ENCODE data around the gene ADAR.

Gene ADAR

GRCh38 chr1:154584267-154584994, 23.6 kb downstream of the ADAR start:
- no peak for DNase-seq (ENCODE audit: low read depth in 3 of 3, low spot score in 1 of 3)

GRCh38 chr1:154583773-154584172, 24.2 kb downstream of the ADAR start:
- DNase-seq (ENCODE audit: low read depth in 3 of 3, low spot score in 1 of 3) = no peak

GRCh38 chr1:154582885-154583284, 25.1 kb downstream of the ADAR start:
- no peak for DNase-seq (ENCODE audit: low read depth in 3 of 3, low spot score in 1 of 3)

- DNase-seq (ENCODE audit: low read depth in 3 of 3, low spot score in 1 of 3) = no peak
Measured at GRCh38 chr1:154581766-154582165, 26.2 kb downstream of the ADAR start.

GRCh38 chr1:154579374-154579773, 28.6 kb downstream of the ADAR start:
- no peak for DNase-seq (ENCODE audit: low read depth in 3 of 3, low spot score in 1 of 3)

GRCh38 chr1:154578058-154578418, 29.9 kb downstream of the ADAR start:
- DNase-seq (ENCODE audit: low read depth in 3 of 3, low spot score in 1 of 3) = no peak

GRCh38 chr1:154577346-154578057, 30.5 kb downstream of the ADAR start:
- no peak for DNase-seq (ENCODE audit: low read depth in 3 of 3, low spot score in 1 of 3)

GRCh38 chr1:154575951-154576566, 31.9 kb downstream of the ADAR start:
- no peak for DNase-seq (ENCODE audit: low read depth in 3 of 3, low spot score in 1 of 3)

- no peak for DNase-seq (ENCODE audit: low read depth in 3 of 3, low spot score in 1 of 3)
Measured at GRCh38 chr1:154575147-154575927, 32.6 kb downstream of the ADAR start.

- DNase-seq (ENCODE audit: low read depth in 3 of 3, low spot score in 1 of 3) = no peak
Measured at GRCh38 chr1:154574716-154575115, 33.3 kb downstream of the ADAR start.

- no peak for DNase-seq (ENCODE audit: low read depth in 3 of 3, low spot score in 1 of 3)
Measured at GRCh38 chr1:154573168-154573510, 34.8 kb downstream of the ADAR start.

- DNase-seq (ENCODE audit: low read depth in 3 of 3, low spot score in 1 of 3) = no peak
Measured at GRCh38 chr1:154572468-154573167, 35.4 kb downstream of the ADAR start.

- no peak for DNase-seq (ENCODE audit: low read depth in 3 of 3, low spot score in 1 of 3)
Measured at GRCh38 chr1:154571964-154572288, 36.1 kb downstream of the ADAR start.

GRCh38 chr1:154571244-154571963, 36.6 kb downstream of the ADAR start:
- DNase-seq (ENCODE audit: low read depth in 3 of 3, low spot score in 1 of 3) = no peak

- DNase-seq (ENCODE audit: low read depth in 3 of 3, low spot score in 1 of 3) = no peak
Measured at GRCh38 chr1:154568157-154568815, 39.7 kb downstream of the ADAR start.

GRCh38 chr1:154567386-154568156, 40.4 kb downstream of the ADAR start, which contains the start of gene CHRNB2:
CHRNB2 (plus strand) TSS chr1:154567778; CDS start chr1:154568045, 267 bp downstream.
- peak in 2 of 3 donors; percentile 37 to 69 for DNase-seq (ENCODE audit: low read depth in 3 of 3, low spot score in 1 of 3)

GRCh38 chr1:154565876-154566275, 42.1 kb downstream of the ADAR start:
- no peak for DNase-seq (ENCODE audit: low read depth in 3 of 3, low spot score in 1 of 3)

- DNase-seq (ENCODE audit: low read depth in 3 of 3, low spot score in 1 of 3) = peak; percentile 55 to 59 (median 58)
Measured at GRCh38 chr1:154559466-154560044, 48.4 kb downstream of the ADAR start.

Measured in stimulated activated CD4-positive, alpha-beta T cell treated with anti-CD3 and anti-CD28 coated beads, TNF-alpha, amount 100 ng/mL, for 1 hour (primary cell).